ENCODE results near the gene SPRY2.
A peak's percentile ranks its signal among the peaks of the same experiment; 100 is the strongest.

SPRY2 gene

DNA sequence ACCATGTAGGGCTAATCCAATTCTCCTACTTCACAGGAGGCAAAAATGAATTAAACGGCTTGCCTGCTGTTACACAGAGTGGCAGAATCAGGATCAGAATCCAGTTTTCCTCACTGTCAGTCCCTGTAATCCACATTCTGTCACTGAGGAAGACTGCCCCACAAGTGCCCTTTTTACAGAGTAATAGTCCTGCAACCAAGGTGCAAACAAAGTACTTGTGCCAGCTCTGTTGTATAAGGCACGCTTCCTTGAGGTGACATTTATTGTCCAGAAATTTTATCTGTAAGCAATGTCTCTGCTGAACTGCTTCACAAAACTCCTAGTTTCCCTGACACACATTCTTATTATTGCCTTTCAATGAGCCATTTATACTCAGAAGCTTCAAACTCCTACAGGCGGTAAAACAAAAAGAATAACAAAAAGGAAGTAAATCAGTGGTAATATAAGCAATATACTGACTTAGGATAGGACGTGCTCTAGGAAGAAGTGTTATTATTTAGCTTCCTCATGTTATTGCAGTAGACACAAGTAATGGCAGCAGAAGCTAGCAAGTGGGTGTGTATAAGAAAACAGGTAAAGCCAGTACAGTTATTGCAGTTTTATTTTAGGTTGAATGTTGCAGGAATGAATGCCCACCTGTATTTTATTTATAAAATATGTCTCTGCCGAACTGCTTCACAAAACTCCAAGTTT, 28.8 kb downstream of the SPRY2 start:
- peak; percentile 64 for DNase-seq

DNA sequence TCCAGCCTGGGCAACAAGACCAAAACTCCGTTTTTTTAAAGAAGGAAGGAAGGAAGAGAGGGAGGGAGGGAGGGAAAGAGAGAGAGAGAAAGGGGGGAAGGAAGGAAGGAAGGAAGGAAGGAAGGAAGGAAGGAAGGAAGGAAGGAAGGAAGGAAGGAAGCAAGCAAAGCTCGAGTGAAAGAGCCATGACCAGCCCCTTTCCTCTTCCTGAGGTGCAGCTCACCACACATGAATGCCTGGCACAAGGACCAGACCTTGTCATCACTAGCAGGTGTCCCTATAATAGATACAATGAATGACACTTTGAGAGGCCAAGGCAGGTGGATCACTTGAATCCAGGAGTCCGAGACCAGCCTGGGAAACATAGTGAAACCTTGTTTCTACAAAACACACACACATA, 31.0 kb downstream of the SPRY2 start:
- no peak for DNase-seq

GRCh38 chr13:80307401-80307987, 33.4 kb downstream of the SPRY2 start:
- DNase-seq: no peak

DNA sequence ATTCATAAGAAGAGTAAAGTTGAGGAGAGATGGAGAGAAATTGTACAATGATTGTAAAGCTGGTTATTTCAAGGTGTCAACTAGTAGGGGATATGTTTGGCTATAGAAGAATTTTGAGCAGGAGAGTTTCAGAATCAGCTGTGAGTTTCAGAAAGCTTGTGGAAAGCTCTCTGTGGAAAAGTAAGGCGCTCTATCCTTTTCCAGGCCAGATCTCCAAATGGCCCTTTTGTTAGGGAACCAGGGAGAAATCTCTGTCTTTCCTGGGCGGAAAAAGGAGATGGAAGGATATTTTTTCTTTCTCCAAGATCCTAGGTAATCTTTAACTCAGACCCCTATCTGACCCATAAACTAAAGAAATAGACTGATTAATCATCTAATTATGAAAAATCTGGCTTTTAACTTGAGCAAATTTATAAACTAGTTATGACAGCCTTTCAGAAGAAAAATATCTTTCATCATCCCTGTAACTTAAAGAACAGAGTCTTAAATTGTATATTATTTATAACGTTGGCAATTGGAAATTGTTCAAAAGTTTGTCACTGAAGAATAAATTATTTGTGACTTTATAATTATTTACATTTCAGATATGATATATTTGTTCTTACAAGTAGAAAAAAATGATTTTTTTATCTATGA, 34.5 kb downstream of the SPRY2 start:
- no peak for DNase-seq

DNA sequence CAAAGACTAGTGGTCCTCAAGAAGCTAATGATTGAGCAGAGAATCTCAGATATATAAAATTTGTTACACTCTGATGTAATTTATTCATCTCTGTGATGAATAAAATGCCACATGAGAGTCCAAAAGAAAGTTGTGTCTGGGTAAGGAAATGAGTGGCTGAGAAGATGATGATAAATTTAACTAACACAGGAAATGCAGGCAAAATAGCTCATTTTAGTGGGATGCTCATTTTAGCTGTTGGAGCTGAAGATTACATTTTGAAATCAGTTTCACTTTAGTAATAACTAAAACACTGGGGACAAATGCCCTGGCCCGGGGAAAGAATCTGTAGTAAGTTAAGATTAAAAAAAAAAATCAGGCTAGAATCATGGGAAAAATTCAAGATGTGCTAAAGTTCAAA, 35.2 kb downstream of the SPRY2 start:
- DNase-seq: no peak

GRCh38 chr13:80303225-80303811, 37.6 kb downstream of the SPRY2 start:
- no peak for DNase-seq

- DNase-seq: no peak
Observed at GRCh38 chr13:80299046-80299445, 41.9 kb downstream of the SPRY2 start.

DNA sequence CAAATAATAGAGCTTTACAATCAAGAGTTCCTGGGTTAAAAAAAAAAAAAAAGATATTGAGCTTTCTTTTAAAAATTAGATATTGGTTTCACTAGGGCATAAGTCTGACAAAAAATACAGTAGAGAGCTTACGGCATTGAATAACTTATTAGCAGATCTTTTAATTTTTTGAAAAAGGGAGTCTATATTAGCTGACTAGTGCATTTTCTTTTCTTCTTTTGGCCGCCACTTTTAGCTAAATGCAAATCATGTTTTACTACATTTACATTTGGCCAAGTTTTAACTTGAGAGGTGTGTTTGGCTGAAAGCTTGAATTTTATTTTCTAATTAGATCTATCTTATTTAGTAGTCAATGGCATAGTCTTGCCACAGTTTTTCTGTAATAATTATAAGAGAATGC, 43.4 kb downstream of the SPRY2 start:
- no peak for DNase-seq

GRCh38 chr13:80297094-80297493, 43.8 kb downstream of the SPRY2 start:
- no peak for DNase-seq

- no peak for DNase-seq
Observed at GRCh38 chr13:80296638-80297037, 44.3 kb downstream of the SPRY2 start.

DNA sequence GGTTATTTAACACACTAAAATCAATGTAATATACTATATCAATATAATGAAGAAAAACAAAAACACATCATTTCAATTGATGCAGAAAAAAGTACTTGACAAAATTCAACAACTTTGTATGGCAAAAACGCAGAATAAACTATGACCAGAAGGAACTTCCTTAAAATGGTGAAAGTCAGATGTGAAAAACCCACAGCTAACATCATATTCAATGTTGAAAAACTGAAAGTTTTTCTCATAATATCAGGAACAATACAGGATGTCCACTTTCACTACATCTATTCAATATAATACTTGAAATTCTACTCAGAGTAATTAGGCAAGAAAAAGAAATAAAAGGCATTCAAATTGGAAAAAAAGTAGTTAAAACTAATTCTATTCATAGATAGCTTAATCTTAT, 50.3 kb downstream of the SPRY2 start:
- DNase-seq: no peak

Measured in NCI-H82 (cell line).